ENCODE data around the gene PCDHGC3. TPM values are rescaled to one million over a fixed set of nuclear protein-coding genes. Genes with fewer than 3 reads are reported as not detected.

Gene PCDHGC3
- total RNA-seq, 1 experiment from 2014 or later, result 112 TPM

DNA sequence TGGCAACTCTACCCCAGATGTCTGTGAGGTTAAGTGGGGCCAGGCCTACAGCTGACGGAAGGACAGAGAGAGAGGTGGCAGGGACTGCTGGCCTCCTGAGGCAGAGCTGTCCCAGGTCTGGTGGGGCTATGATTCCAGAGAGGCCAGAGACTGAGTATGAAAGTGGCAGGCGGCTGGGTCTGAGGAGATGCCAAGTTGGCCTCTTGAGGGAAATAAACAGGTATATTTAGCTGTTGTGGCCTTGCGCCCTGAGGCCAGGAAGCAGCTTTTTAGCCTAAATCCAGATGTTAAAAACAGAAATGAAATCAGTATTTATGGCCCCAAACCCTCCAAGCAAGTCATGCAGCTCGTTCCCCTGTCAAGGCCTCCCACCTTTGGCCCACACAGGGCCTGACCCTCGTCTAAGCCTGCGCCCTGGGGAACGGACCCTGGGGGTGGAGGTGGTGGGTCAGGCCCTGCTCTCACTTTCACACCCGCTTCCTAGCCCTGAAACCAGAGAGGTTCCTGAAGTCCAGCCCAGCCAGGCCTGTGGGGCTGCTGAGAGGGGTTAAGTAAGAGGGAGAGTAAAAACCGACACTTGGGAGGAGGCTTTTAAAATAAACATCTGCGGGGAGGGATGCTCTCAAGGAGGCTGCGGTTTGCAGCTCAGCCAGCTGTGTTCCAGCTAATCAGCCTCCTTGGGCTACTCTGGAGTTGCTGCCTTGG lies 31.8 kb downstream of the PCDHGC3 start:
- BruUV-seq (replicated peaks), result no TSS peak
- POLR2A ChIA-PET (ENCODE audit: low non-redundant PET), result no interaction called here
- peak overlapping the region; percentile 85 for H3K27ac ChIP-seq (ENCODE audit: low read depth, low read length, poor library complexity, severe bottlenecking)

DNA sequence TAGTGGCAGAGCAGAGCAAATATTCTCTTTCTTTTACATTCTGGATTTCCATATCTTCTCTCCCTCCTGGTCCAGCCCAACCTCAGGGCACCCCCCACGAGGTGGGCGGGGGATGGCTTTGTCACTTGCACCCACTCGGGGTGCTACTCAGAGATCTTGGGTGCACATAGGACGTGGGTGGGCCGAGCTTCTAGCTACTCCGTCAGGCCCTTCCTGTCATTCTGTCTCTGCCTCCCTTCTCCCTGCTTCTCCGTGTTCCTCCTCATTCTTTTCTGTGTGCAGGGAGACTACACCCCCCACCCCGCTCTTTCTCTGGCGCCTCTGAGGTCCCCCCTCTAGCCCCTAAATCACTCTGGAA lies 32.7 kb downstream of the PCDHGC3 start:
- BruUV-seq (replicated peaks), result no TSS peak
- peaks cover 42% of the 10 kb centered on the region for H3K4me1 ChIP-seq (ENCODE audit: insufficient read depth, low read length, poor library complexity, severe bottlenecking)
- peak overlapping the region; percentile 18 for H3K4me3 ChIP-seq (ENCODE audit: low read depth, low read length, poor library complexity, severe bottlenecking)
- TF ChIP-seq, protein P1, sequence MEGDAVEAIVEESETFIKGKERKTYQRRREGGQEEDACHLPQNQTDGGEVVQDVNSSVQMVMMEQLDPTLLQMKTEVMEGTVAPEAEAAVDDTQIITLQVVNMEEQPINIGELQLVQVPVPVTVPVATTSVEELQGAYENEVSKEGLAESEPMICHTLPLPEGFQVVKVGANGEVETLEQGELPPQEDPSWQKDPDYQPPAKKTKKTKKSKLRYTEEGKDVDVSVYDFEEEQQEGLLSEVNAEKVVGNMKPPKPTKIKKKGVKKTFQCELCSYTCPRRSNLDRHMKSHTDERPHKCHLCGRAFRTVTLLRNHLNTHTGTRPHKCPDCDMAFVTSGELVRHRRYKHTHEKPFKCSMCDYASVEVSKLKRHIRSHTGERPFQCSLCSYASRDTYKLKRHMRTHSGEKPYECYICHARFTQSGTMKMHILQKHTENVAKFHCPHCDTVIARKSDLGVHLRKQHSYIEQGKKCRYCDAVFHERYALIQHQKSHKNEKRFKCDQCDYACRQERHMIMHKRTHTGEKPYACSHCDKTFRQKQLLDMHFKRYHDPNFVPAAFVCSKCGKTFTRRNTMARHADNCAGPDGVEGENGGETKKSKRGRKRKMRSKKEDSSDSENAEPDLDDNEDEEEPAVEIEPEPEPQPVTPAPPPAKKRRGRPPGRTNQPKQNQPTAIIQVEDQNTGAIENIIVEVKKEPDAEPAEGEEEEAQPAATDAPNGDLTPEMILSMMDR (conservative IDR thresholded peaks at IDR 0.05; ENCODE audit: low read depth, low read length), result no peak
- TF ChIP-seq EZH2 (IDR thresholded peaks at IDR 0.05; ENCODE audit: borderline replicate concordance, low read depth, low read length, poor library complexity, severe bottlenecking), result no peak
- intact Hi-C loops (cut with micrococcal nuclease; ENCODE audit: unreplicated experiment), result no loop called here
- no peaks in the 10 kb centered on the region for H3K27me3 ChIP-seq (replicated peaks; ENCODE audit: insufficient read depth, low read depth, low read length, poor library complexity)
- ChIA-PET POLR2A (ENCODE audit: low non-redundant PET) (no interaction called here), CTCF (interaction anchor here (1.0 kb wide), 1 partner anchor 285 kb away, joined by 3 read pairs; the partner anchor contains the start of gene PCDHB14)
- DNase-seq (ENCODE audit: low spot score), result no peak
- peak overlapping the region; percentile 85 for H3K27ac ChIP-seq (ENCODE audit: low read depth, low read length, poor library complexity, severe bottlenecking)
- peaks cover 33% of the 10 kb centered on the region for H3K36me3 ChIP-seq (ENCODE audit: insufficient read depth, low read length, poor library complexity, severe bottlenecking)
- H3K9me3 ChIP-seq (ENCODE audit: low read depth, low read length, poor library complexity, severe bottlenecking), result no peaks in the 10 kb centered on the region

More for the DNA sequence above, 31.8 kb downstream of the PCDHGC3 start:
- Histone ChIP-seq H3K27me3 (replicated peaks; ENCODE audit: insufficient read depth, low read depth, low read length, poor library complexity) (no peaks in the 10 kb centered on the region), H3K9me3 (ENCODE audit: low read depth, low read length, poor library complexity, severe bottlenecking) (no peaks in the 10 kb centered on the region), H3K4me1 (ENCODE audit: insufficient read depth, low read length, poor library complexity, severe bottlenecking) (peaks cover 36% of the 10 kb centered on the region), H3K36me3 (ENCODE audit: insufficient read depth, low read length, poor library complexity, severe bottlenecking) (peaks cover 36% of the 10 kb centered on the region), H3K4me3 (ENCODE audit: low read depth, low read length, poor library complexity, severe bottlenecking) (no peak overlapping the region)
- intact Hi-C loops (cut with micrococcal nuclease; ENCODE audit: unreplicated experiment), result no loop called here
- DNase-seq (ENCODE audit: low spot score), result no peak
- no peak for TF ChIP-seq EZH2 (IDR thresholded peaks at IDR 0.05; ENCODE audit: borderline replicate concordance, low read depth, low read length, poor library complexity, severe bottlenecking)
- TF ChIP-seq, protein P1 (conservative IDR thresholded peaks at IDR 0.05; ENCODE audit: low read depth, low read length), result no peak
- CTCF ChIA-PET, result interaction anchor here (1.0 kb wide), 1 partner anchor 284 kb away, joined by 3 read pairs; the partner anchor contains the start of gene PCDHB14

DNA sequence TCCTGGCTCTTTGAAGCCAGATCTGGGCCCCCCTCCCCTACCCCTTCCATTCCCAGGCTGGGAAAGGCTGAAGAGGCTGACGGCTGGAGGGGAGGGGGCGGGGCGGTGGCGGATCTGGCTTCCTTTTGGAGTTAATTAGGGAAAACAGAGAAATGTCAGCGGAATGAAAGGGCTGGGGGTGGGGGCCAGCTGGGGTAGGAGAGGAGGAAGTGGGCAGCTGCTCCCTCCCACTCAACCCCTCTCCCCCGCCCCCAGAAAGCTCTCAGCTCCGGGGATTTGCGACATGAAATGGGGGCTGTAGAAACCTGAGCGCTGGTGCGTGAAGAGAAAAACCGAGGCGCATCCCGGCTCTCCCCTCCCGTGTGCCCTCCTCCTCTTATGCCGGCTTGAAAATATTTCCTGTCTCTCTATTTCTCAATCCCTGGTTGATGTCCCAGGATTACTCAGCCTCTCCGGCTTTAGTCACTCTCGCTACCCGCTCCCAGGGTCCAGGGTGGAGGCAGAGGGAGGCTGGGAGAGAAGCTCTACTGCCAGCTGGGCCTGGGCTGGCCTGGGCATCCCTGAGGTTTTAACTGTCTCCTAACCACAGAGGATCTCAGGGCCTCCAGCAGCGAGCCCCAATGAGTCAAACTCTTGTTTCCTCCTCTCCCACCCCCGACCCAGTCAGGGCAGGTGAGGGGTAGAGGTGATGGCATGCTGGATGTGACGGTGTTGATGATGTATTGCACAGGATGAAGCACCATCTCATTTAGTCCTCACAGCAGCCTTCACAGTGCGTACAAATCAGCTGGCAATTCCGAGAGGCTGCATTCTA lies 33.2 kb downstream of the PCDHGC3 start:
- DNase-seq (ENCODE audit: low spot score), result peak; percentile 90
- ChIA-PET CTCF (interaction anchor here (0.5 to 0.9 kb wide), 3 partner anchors 133 to 286 kb away, joined by 3 to 7 read pairs (median 5); partner anchors contain the start of gene PCDHB14), POLR2A (ENCODE audit: low non-redundant PET) (no interaction called here)

More for the DNA sequence above, 33.2 kb downstream of the PCDHGC3 start:
- Histone ChIP-seq H3K36me3 (ENCODE audit: insufficient read depth, low read length, poor library complexity, severe bottlenecking) (peaks cover 29% of the 10 kb centered on the region), H3K27ac (ENCODE audit: low read depth, low read length, poor library complexity, severe bottlenecking) (peak overlapping the region; percentile 85), H3K27me3 (replicated peaks; ENCODE audit: insufficient read depth, low read depth, low read length, poor library complexity) (no peaks in the 10 kb centered on the region), H3K4me1 (ENCODE audit: insufficient read depth, low read length, poor library complexity, severe bottlenecking) (peaks cover 46% of the 10 kb centered on the region), H3K9me3 (ENCODE audit: low read depth, low read length, poor library complexity, severe bottlenecking) (no peaks in the 10 kb centered on the region), H3K4me3 (ENCODE audit: low read depth, low read length, poor library complexity, severe bottlenecking) (peak overlapping the region; percentile 18)
- no peak for TF ChIP-seq EZH2 (IDR thresholded peaks at IDR 0.05; ENCODE audit: borderline replicate concordance, low read depth, low read length, poor library complexity, severe bottlenecking)
- TF ChIP-seq, protein P1 (conservative IDR thresholded peaks at IDR 0.05; ENCODE audit: low read depth, low read length), result no peak
- intact Hi-C loops (cut with micrococcal nuclease; ENCODE audit: unreplicated experiment), result no loop called here
- no TSS peak for BruUV-seq (replicated peaks)

Data from A673 (cell line).